ENCODE results near the gene MARCHF4.

Gene MARCHF4

GRCh38 chr2:216414772-216415319 lies 42.6 kb upstream of the MARCHF4 start:
- no peak for DNase-seq
- Mint-ChIP-seq H3K36me3 (ENCODE audit: low read depth) (peaks cover 49% of the 10 kb centered on the region), H3K9me3 (no peaks in the 10 kb centered on the region), H3K27ac (no peak overlapping the region), H3K27me3 (ENCODE audit: low read depth, poor library complexity) (no peaks in the 10 kb centered on the region), H3K4me3 (no peak overlapping the region), H3K4me1 (peaks cover 13% of the 10 kb centered on the region)
- no peak for TF ChIP-seq CTCF (IDR thresholded peaks at IDR 0.05)

GRCh38 chr2:216413882-216414281 lies 41.6 kb upstream of the MARCHF4 start:
- Mint-ChIP-seq H3K36me3 (ENCODE audit: low read depth) (peaks cover 40% of the 10 kb centered on the region), H3K4me1 (peaks cover 14% of the 10 kb centered on the region), H3K27me3 (ENCODE audit: low read depth, poor library complexity) (no peaks in the 10 kb centered on the region), H3K9me3 (no peaks in the 10 kb centered on the region), H3K4me3 (peak overlapping the region; percentile 93), H3K27ac (no peak overlapping the region)
- no peak for TF ChIP-seq CTCF (IDR thresholded peaks at IDR 0.05)
- DNase-seq, result no peak

- Mint-ChIP-seq H3K4me3 (peak within 1 kb of the TSS; percentile 93), H3K27ac (peak within 1 kb of the TSS; percentile 93), H3K27me3 (ENCODE audit: low read depth, poor library complexity) (no peaks in the 10 kb centered on the region), H3K9me3 (no peaks in the 10 kb centered on the region), H3K4me1 (peaks cover 19% of the 10 kb centered on the region), H3K36me3 (ENCODE audit: low read depth) (peaks cover 25% of the 10 kb centered on the region)
- no peak for TF ChIP-seq CTCF (IDR thresholded peaks at IDR 0.05)
- DNase-seq, result peak; percentile 99
Observed at GRCh38 chr2:216412022-216412999, 40.0 kb upstream of the MARCHF4 start, which contains the start of gene SMARCAL1. SMARCAL1 (plus strand) TSS chr2:216412484; CDS start chr2:216414705, 2,221 bp downstream.

- Mint-ChIP-seq H3K27me3 (ENCODE audit: low read depth, poor library complexity) (peaks cover 5% of the 10 kb centered on the region), H3K36me3 (ENCODE audit: low read depth) (peaks cover 15% of the 10 kb centered on the region), H3K9me3 (no peaks in the 10 kb centered on the region), H3K4me1 (peaks cover 30% of the 10 kb centered on the region), H3K4me3 (no peak overlapping the region), H3K27ac (no peak overlapping the region)
- TF ChIP-seq CTCF (IDR thresholded peaks at IDR 0.05), result no peak
- DNase-seq, result no peak
Observed at GRCh38 chr2:216410550-216410949, 38.3 kb upstream of the MARCHF4 start.

GRCh38 chr2:216408426-216409290 lies 36.4 kb upstream of the MARCHF4 start:
- Mint-ChIP-seq H3K9me3 (no peaks in the 10 kb centered on the region), H3K4me3 (no peak overlapping the region), H3K27me3 (ENCODE audit: low read depth, poor library complexity) (peaks cover 10% of the 10 kb centered on the region), H3K4me1 (peaks cover 33% of the 10 kb centered on the region), H3K36me3 (ENCODE audit: low read depth) (peaks cover 3% of the 10 kb centered on the region), H3K27ac (no peak overlapping the region)
- no peak for TF ChIP-seq CTCF (IDR thresholded peaks at IDR 0.05)
- no peak for DNase-seq
